Activated naive CD4-positive, alpha-beta T cell treated with anti-CD3 and anti-CD28 coated beads, Interleukin-2, amount 10 ng/mL, durations not matched to agents 7 days and 5 days (primary cell): ENCODE results near the gene PUS10.
"Not testable (repeated sequence)": the region's sequence is repeated elsewhere in the genome, so short reads cannot be mapped to it uniquely, and the experiment has no call there.

Experiments
- CTCF ChIA-PET: fragments of 350-600 bp; sonication (Branson Sonifier 250); formaldehyde crosslinking; loops from one replicate; lab custom pipeline; 2021; ENCODE audit warnings: antibody characterized with exemption; lab: Charles Lee
- DNase-seq: peaks from one replicate; pipeline ENCODE4 v3.0.0-alpha.2; 2020
- H3K27ac Mint-ChIP-seq: one replicate; pipeline ENCODE4 v1.8.0; 2021; ENCODE audit warnings: mild to moderate bottlenecking, moderate library complexity, mixed read lengths
- H3K27me3 Mint-ChIP-seq: one replicate; pipeline ENCODE4 v1.8.0; 2021; ENCODE audit warnings: mild to moderate bottlenecking, mixed read lengths
- H3K36me3 Mint-ChIP-seq: one replicate; pipeline ENCODE4 v1.8.0; 2021; ENCODE audit warnings: mixed read lengths
- H3K4me1 Mint-ChIP-seq: one replicate; pipeline ENCODE4 v1.8.0; 2021; ENCODE audit warnings: mixed read lengths
- H3K4me3 Mint-ChIP-seq: one replicate; pipeline ENCODE4 v1.8.0; 2021; ENCODE audit warnings: mild to moderate bottlenecking, moderate library complexity, mixed read lengths
- H3K9me3 Mint-ChIP-seq: one replicate; pipeline ENCODE4 v1.8.0; 2021; ENCODE audit warnings: mixed read lengths

The PUS10 gene

GRCh38 chr2:60926741-60927552 is 91.1 kb downstream of the PUS10 start:
- H3K27me3 Mint-ChIP-seq = no peaks in the 10 kb centered on the region
- no peak overlapping the region for H3K4me3 Mint-ChIP-seq
- CTCF ChIA-PET = interaction anchor here (1.4 kb wide), 1 partner anchor 41 kb away, joined by 3 read pairs; no protein-coding TSS in a partner anchor
- no peak overlapping the region for H3K27ac Mint-ChIP-seq
- no peaks in the 10 kb centered on the region for H3K4me1 Mint-ChIP-seq
- DNase-seq = no peak
- peaks cover 40% of the 10 kb centered on the region for H3K36me3 Mint-ChIP-seq
- no peaks in the 10 kb centered on the region for H3K9me3 Mint-ChIP-seq

- Mint-ChIP-seq H3K27me3 (no peaks in the 10 kb centered on the region), H3K9me3 (no peaks in the 10 kb centered on the region), H3K4me1 (no peaks in the 10 kb centered on the region), H3K27ac (no peak overlapping the region), H3K4me3 (no peak overlapping the region), H3K36me3 (peaks cover 41% of the 10 kb centered on the region)
- no peak for DNase-seq
- CTCF ChIA-PET = interaction anchor here (1.4 kb wide), 1 partner anchor 42 kb away, joined by 3 read pairs; no protein-coding TSS in a partner anchor
These were observed 91.9 kb downstream of the PUS10 start for GRCh38 chr2:60925994-60926740.

- H3K9me3 Mint-ChIP-seq = no peaks in the 10 kb centered on the region
- CTCF ChIA-PET = no interaction called here
- peaks cover 26% of the 10 kb centered on the region for H3K36me3 Mint-ChIP-seq
- H3K27ac Mint-ChIP-seq = no peak overlapping the region
- DNase-seq = no peak
- no peaks in the 10 kb centered on the region for H3K27me3 Mint-ChIP-seq
- H3K4me3 Mint-ChIP-seq = no peak overlapping the region
- H3K4me1 Mint-ChIP-seq = peaks cover 4% of the 10 kb centered on the region
These were observed 110.7 kb downstream of the PUS10 start for GRCh38 chr2:60907329-60907728.

GRCh38 chr2:60906395-60906794 is 111.7 kb downstream of the PUS10 start:
- Mint-ChIP-seq H3K9me3 (no peaks in the 10 kb centered on the region), H3K27me3 (no peaks in the 10 kb centered on the region), H3K36me3 (peaks cover 26% of the 10 kb centered on the region), H3K4me3 (no peak overlapping the region), H3K4me1 (peaks cover 4% of the 10 kb centered on the region), H3K27ac (no peak overlapping the region)
- no peak for DNase-seq
- CTCF ChIA-PET = no interaction called here

GRCh38 chr2:60905867-60906266 is 112.2 kb downstream of the PUS10 start:
- H3K9me3 Mint-ChIP-seq, H3K4me1 Mint-ChIP-seq, CTCF ChIA-PET, H3K27ac Mint-ChIP-seq, H3K27me3 Mint-ChIP-seq, H3K4me3 Mint-ChIP-seq, DNase-seq: not testable (repeated sequence)
- peaks cover 26% of the 10 kb centered on the region for H3K36me3 Mint-ChIP-seq

GRCh38 chr2:60901296-60901695 is 116.8 kb downstream of the PUS10 start:
- H3K27ac Mint-ChIP-seq, H3K4me3 Mint-ChIP-seq, DNase-seq, H3K27me3 Mint-ChIP-seq, H3K9me3 Mint-ChIP-seq, H3K4me1 Mint-ChIP-seq: not testable (repeated sequence)
- peaks cover 38% of the 10 kb centered on the region for H3K36me3 Mint-ChIP-seq
- CTCF ChIA-PET = interaction anchor here (0.8 kb wide), 1 partner anchor 98 kb away, joined by 3 read pairs; no protein-coding TSS in a partner anchor

GRCh38 chr2:60899892-60900249 is 118.2 kb downstream of the PUS10 start:
- DNase-seq = no peak
- Mint-ChIP-seq H3K4me1 (no peaks in the 10 kb centered on the region), H3K4me3 (no peak overlapping the region), H3K27me3 (no peaks in the 10 kb centered on the region), H3K27ac (no peak overlapping the region), H3K36me3 (peaks cover 34% of the 10 kb centered on the region), H3K9me3 (no peaks in the 10 kb centered on the region)
- CTCF ChIA-PET = interaction anchor here (1.1 kb wide), 1 partner anchor 23 kb away, joined by 3 read pairs; no protein-coding TSS in a partner anchor

GRCh38 chr2:60899230-60899891 is 118.7 kb downstream of the PUS10 start:
- no peak for DNase-seq
- no peaks in the 10 kb centered on the region for H3K4me1 Mint-ChIP-seq
- CTCF ChIA-PET = interaction anchor here (1.1 kb wide), 1 partner anchor 24 kb away, joined by 3 read pairs; no protein-coding TSS in a partner anchor
- H3K27me3 Mint-ChIP-seq = no peaks in the 10 kb centered on the region
- no peak overlapping the region for H3K4me3 Mint-ChIP-seq
- H3K27ac Mint-ChIP-seq = no peak overlapping the region
- no peaks in the 10 kb centered on the region for H3K9me3 Mint-ChIP-seq
- H3K36me3 Mint-ChIP-seq = peaks cover 37% of the 10 kb centered on the region

- no peaks in the 10 kb centered on the region for H3K27me3 Mint-ChIP-seq
- H3K9me3 Mint-ChIP-seq = no peaks in the 10 kb centered on the region
- CTCF ChIA-PET = no interaction called here
- DNase-seq = no peak
- peaks cover 41% of the 10 kb centered on the region for H3K36me3 Mint-ChIP-seq
- no peak overlapping the region for H3K4me3 Mint-ChIP-seq
- no peak overlapping the region for H3K27ac Mint-ChIP-seq
- no peaks in the 10 kb centered on the region for H3K4me1 Mint-ChIP-seq
These were observed 119.5 kb downstream of the PUS10 start for GRCh38 chr2:60898567-60898966.
